ENCODE results near the gene CERS6. TPM values are rescaled to one million over a fixed set of nuclear protein-coding genes. Genes with fewer than 3 reads are reported as not detected.

Gene CERS6
- total RNA-seq, 1 experiment from 2014 or later, result 30.3 TPM

DNA sequence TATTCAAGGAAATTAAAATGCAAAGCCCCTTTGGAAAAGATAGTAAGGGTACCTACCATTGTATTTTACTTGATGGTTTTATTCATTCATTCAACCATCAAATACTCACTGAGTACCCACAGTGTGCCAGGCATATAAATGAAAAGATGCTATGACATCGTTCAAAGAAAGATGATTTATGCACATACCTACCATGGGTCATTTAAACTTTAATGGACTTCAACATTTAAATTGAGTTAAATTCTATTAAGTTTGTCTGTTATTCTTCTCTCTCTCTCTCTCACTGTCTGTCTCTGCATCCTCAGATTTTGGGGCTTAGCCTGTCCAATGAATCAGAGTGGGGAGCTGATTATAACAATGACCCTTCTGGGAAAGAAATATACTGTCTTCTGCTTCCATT is 87.9 kb downstream of the CERS6 start:
- intact Hi-C loops (cut with micrococcal nuclease; ENCODE audit: unreplicated experiment) (no loop called here), in situ Hi-C loops (cut with HindIII; ENCODE audit: low pct_unique_long_range_greater_than_20kb, low sequenced_read_pairs) (no loop called here)
- BruUV-seq (replicated peaks), result no TSS peak
- ChIA-PET CTCF (no interaction called here), POLR2A (no interaction called here)
- peaks cover 4% of the 10 kb centered on the region; the same call in 1 of the 2 replicates for H3K9me3 ChIP-seq (ENCODE audit: control insufficient read depth, insufficient read depth, low read depth, low read length)
- no peaks in the 10 kb centered on the region for H3K27me3 ChIP-seq (ENCODE audit: control insufficient read depth, insufficient read depth, low read length)
- H3K27ac ChIP-seq (ENCODE audit: low read length), result no peak overlapping the region
- H3K36me3 ChIP-seq (ENCODE audit: control insufficient read depth, insufficient read depth, low read length), result no peaks in the 10 kb centered on the region
- H3K4me1 ChIP-seq (ENCODE audit: control insufficient read depth, insufficient read depth, low read length), result peaks cover 2% of the 10 kb centered on the region; the same call in 1 of the 2 replicates
- H3K4me3 ChIP-seq (ENCODE audit: low read depth in 2 of 2, low read length in 2 of 2), result no peak overlapping the region
- ATAC-seq (no peak), DNase-seq (ENCODE audit: low read depth, low spot score) (no peak)
- TF ChIP-seq CTCF (IDR thresholded peaks at IDR 0.05) (no peak), SIN3A (IDR thresholded peaks at IDR 0.05; ENCODE audit: borderline replicate concordance, insufficient read depth, low read depth, low read length) (no peak), POLR2AphosphoS5 (IDR thresholded peaks at IDR 0.05; ENCODE audit: low read depth, low read length) (no peak), TCF7L2 (IDR thresholded peaks at IDR 0.05; ENCODE audit: low read depth, low read length) (no peak)
- TF ChIP-seq, protein P1, sequence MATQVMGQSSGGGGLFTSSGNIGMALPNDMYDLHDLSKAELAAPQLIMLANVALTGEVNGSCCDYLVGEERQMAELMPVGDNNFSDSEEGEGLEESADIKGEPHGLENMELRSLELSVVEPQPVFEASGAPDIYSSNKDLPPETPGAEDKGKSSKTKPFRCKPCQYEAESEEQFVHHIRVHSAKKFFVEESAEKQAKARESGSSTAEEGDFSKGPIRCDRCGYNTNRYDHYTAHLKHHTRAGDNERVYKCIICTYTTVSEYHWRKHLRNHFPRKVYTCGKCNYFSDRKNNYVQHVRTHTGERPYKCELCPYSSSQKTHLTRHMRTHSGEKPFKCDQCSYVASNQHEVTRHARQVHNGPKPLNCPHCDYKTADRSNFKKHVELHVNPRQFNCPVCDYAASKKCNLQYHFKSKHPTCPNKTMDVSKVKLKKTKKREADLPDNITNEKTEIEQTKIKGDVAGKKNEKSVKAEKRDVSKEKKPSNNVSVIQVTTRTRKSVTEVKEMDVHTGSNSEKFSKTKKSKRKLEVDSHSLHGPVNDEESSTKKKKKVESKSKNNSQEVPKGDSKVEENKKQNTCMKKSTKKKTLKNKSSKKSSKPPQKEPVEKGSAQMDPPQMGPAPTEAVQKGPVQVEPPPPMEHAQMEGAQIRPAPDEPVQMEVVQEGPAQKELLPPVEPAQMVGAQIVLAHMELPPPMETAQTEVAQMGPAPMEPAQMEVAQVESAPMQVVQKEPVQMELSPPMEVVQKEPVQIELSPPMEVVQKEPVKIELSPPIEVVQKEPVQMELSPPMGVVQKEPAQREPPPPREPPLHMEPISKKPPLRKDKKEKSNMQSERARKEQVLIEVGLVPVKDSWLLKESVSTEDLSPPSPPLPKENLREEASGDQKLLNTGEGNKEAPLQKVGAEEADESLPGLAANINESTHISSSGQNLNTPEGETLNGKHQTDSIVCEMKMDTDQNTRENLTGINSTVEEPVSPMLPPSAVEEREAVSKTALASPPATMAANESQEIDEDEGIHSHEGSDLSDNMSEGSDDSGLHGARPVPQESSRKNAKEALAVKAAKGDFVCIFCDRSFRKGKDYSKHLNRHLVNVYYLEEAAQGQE (IDR thresholded peaks at IDR 0.05; ENCODE audit: insufficient read depth in 1 of 2, low read depth in 2 of 2, low read length in 1 of 2), result no peak

- no peaks in the 10 kb centered on the region for H3K27me3 ChIP-seq (ENCODE audit: control insufficient read depth, insufficient read depth, low read length)
- no peaks in the 10 kb centered on the region for H3K9me3 ChIP-seq (ENCODE audit: control insufficient read depth, insufficient read depth, low read depth, low read length)
- DNase-seq (ENCODE audit: low read depth, low spot score) (peak; percentile 2), ATAC-seq (peak; percentile 81; the same call in 1 of the 2 replicates)
- in situ Hi-C loops (cut with HindIII; ENCODE audit: low pct_unique_long_range_greater_than_20kb, low sequenced_read_pairs) (no loop called here), intact Hi-C loops (cut with micrococcal nuclease; ENCODE audit: unreplicated experiment) (no loop called here)
- H3K27ac ChIP-seq (ENCODE audit: low read length), result no peak overlapping the region
- no TSS peak for BruUV-seq (replicated peaks)
- ChIA-PET CTCF (no interaction called here), POLR2A (no interaction called here)
- no peaks in the 10 kb centered on the region for H3K36me3 ChIP-seq (ENCODE audit: control insufficient read depth, insufficient read depth, low read length)
- peaks cover 2% of the 10 kb centered on the region; the same call in 1 of the 2 replicates for H3K4me1 ChIP-seq (ENCODE audit: control insufficient read depth, insufficient read depth, low read length)
- no peak overlapping the region for H3K4me3 ChIP-seq (ENCODE audit: low read depth in 2 of 2, low read length in 2 of 2)
- no peak for TF ChIP-seq POLR2AphosphoS5 (IDR thresholded peaks at IDR 0.05; ENCODE audit: low read depth, low read length)
- no peak for TF ChIP-seq SIN3A (IDR thresholded peaks at IDR 0.05; ENCODE audit: borderline replicate concordance, insufficient read depth, low read depth, low read length)
Measured at GRCh38 chr2:168545439-168546082, 89.5 kb downstream of the CERS6 start.

DNA sequence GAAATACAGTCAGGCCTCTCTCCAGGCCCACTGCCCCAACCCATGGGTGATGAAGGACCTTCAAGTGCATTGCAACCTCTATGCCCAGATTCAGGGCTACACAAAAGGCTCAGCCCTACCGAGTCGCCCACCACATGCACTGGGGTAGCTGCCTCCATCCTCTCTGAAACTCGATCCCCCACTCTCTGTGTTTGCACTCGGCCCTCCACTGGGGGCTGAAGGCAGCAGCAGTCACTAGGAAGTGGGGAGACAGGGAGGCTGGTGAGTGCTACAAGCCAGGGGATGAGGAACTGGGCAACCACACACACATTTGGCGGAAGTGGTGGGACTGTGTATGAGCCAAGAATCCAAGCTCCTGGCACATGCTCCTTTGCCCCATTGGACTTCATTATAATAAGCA is 94.6 kb downstream of the CERS6 start:
- no peak overlapping the region for H3K27ac ChIP-seq (ENCODE audit: low read length)
- TF ChIP-seq, protein P1 (IDR thresholded peaks at IDR 0.05; ENCODE audit: insufficient read depth in 1 of 2, low read depth in 2 of 2, low read length in 1 of 2), result no peak
- TF ChIP-seq POLR2AphosphoS5 (IDR thresholded peaks at IDR 0.05; ENCODE audit: low read depth, low read length) (no peak), SIN3A (IDR thresholded peaks at IDR 0.05; ENCODE audit: borderline replicate concordance, insufficient read depth, low read depth, low read length) (no peak), CTCF (IDR thresholded peaks at IDR 0.05) (no peak), TCF7L2 (IDR thresholded peaks at IDR 0.05; ENCODE audit: low read depth, low read length) (no peak)
- no TSS peak for BruUV-seq (replicated peaks)
- no peaks in the 10 kb centered on the region for H3K4me1 ChIP-seq (ENCODE audit: control insufficient read depth, insufficient read depth, low read length)
- no peak for ATAC-seq
- in situ Hi-C loops (cut with HindIII; ENCODE audit: low pct_unique_long_range_greater_than_20kb, low sequenced_read_pairs), result no loop called here
- H3K4me3 ChIP-seq (ENCODE audit: low read depth in 2 of 2, low read length in 2 of 2), result no peak overlapping the region
- H3K9me3 ChIP-seq (ENCODE audit: control insufficient read depth, insufficient read depth, low read depth, low read length), result no peaks in the 10 kb centered on the region
- ChIA-PET POLR2A (no interaction called here), CTCF (no interaction called here)
- no peak for DNase-seq (ENCODE audit: low read depth, low spot score)
- H3K27me3 ChIP-seq (ENCODE audit: control insufficient read depth, insufficient read depth, low read length), result no peaks in the 10 kb centered on the region
- intact Hi-C loops (cut with micrococcal nuclease; ENCODE audit: unreplicated experiment), result no loop called here
- no peaks in the 10 kb centered on the region for H3K36me3 ChIP-seq (ENCODE audit: control insufficient read depth, insufficient read depth, low read length)
